ENCODE measurements around the gene HECW1.

DNA sequence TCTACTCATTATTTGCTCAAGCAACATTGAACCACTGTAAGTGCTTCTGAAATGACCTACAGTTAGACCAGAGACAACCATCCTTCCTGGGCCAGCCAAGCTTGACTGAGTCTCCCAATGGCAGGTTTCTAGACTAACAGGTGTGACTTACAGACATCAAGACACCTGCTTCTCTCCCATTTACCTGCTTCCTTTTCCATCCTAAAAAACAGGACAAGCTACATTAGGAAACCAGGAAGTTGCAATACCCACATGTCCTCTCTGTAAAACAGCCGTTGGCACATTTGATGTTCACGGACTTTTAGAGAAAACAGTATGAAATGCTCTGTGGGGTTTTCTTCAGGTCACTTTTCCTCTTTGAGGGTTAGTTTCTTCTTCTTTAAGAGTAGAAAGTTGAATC, 4.0 kb downstream of the HECW1 start:
- no peak for TF ChIP-seq CTCF (IDR thresholded peaks at IDR 0.05)
- TF ChIP-seq POLR2A (IDR thresholded peaks at IDR 0.05): no peak

All from lower leg skin (tissue), 3 donors.